Measurements from ENCODE around the gene PPP1R27. TPM values are rescaled to one million over a fixed set of nuclear protein-coding genes. Genes with fewer than 3 reads are reported as not detected.

Gene PPP1R27
- total and polyA plus RNA-seq, 9 of the 15 experiments (the other 6 are each of a cell fraction or from before 2014, with no cell fraction given), result 0.29 to 6.9 (median 1.5) TPM; not detected in 2

- H3K36me3 ChIP-seq (ENCODE audit: control insufficient read depth, insufficient read depth, low read length), result peaks cover 48% of the 10 kb centered on the region
- H3K27ac ChIP-seq (ENCODE audit: extremely low read depth, low read depth, low read length), result no peak overlapping the region
- intact Hi-C loops (cut with micrococcal nuclease), result no loop called here
- 91% methylated on average over 5 of the region's 5 CpGs for WGBS (ENCODE audit: insufficient coverage, low coverage, missing lambda C conversion rate)
- H3K4me3 ChIP-seq, result no peak overlapping the region
- no peaks in the 10 kb centered on the region for H3K27me3 ChIP-seq (ENCODE audit: control insufficient read depth in 2 of 2, insufficient read depth in 2 of 2, low read length in 2 of 2)
- no peaks in the 10 kb centered on the region for H3K9me3 ChIP-seq (replicated peaks; ENCODE audit: control insufficient read depth, insufficient read depth, low read depth, low read length)
- peak overlapping the region in 1 of 2 experiments; percentile 76; a peak in 2 of 4 replicates for H3K9ac ChIP-seq (ENCODE audit: insufficient read depth in 1 of 2, low read depth in 2 of 2, low read length in 2 of 2)
- no peak for TF ChIP-seq ZC3H4 (CRISPR knock-in tag; IDR thresholded peaks at IDR 0.05; ENCODE audit: borderline replicate concordance)
- TF ChIP-seq RBBP5 (IDR thresholded peaks at IDR 0.05; ENCODE audit: borderline replicate concordance, insufficient read depth, low read length, poor library complexity, severe bottlenecking), result no peak
- TF ChIP-seq MEF2A (IDR thresholded peaks at IDR 0.05; ENCODE audit: control insufficient read depth, low read depth, low read length), result no peak
- no peak for TF ChIP-seq RFX7 (CRISPR knock-in tag; IDR thresholded peaks at IDR 0.05)
- TF ChIP-seq ZFP30 (CRISPR knock-in tag; IDR thresholded peaks at IDR 0.05; ENCODE audit: borderline replicate concordance), result no peak
- TF ChIP-seq ZNF398 (CRISPR knock-in tag; IDR thresholded peaks at IDR 0.05), result no peak
- no peak for TF ChIP-seq RNF2 (IDR thresholded peaks at IDR 0.05)
- TF ChIP-seq SNIP1 (IDR thresholded peaks at IDR 0.05; ENCODE audit: low read depth), result no peak
- TF ChIP-seq POLR3A (IDR thresholded peaks at IDR 0.05; ENCODE audit: borderline replicate concordance, extremely low read depth, insufficient read depth, insufficient read length), result no peak
- 0 out of 2 replicates have a peak, but pooled peaks have one; percentile 42 for TF ChIP-seq POLR2A (conservative IDR thresholded peaks at IDR 0.05)
- peak; percentile 37; the same call in 1 of the 2 replicates for TF ChIP-seq SUPT5H (IDR thresholded peaks at IDR 0.05)
- TF ChIP-seq YY1 (IDR thresholded peaks at IDR 0.05; ENCODE audit: borderline replicate concordance in 1 of 3, control insufficient read depth in 1 of 3, extremely low read depth in 1 of 3, insufficient read depth in 3 of 3, insufficient read length in 1 of 3, insufficient replicate concordance in 2 of 3, low read depth in 1 of 3, low read length in 2 of 3), result no peak
- no peak for TF ChIP-seq MED1 (CRISPR knock-in tag; IDR thresholded peaks at IDR 0.05; ENCODE audit: borderline replicate concordance)
- TF ChIP-seq ZSCAN29 (IDR thresholded peaks at IDR 0.05), result no peak
- TF ChIP-seq POLR2AphosphoS5 (IDR thresholded peaks at IDR 0.05; ENCODE audit: control insufficient read depth, insufficient read depth, low read depth, low read length), result 0 out of 2 replicates have a peak, but pooled peaks have one; percentile 13
- no peak for TF ChIP-seq MYNN (IDR thresholded peaks at IDR 0.05)
- TF ChIP-seq MYNN (CRISPR knock-in tag; IDR thresholded peaks at IDR 0.05), result no peak
- FAIRE-seq, result no peak
- no peak overlapping the region for H2AFZ ChIP-seq (ENCODE audit: low read depth, low read length)
- peaks cover 5 to 14% of the 10 kb centered on the region in 2 experiments; a peak in 4 of 5 replicates for H3K4me1 ChIP-seq (replicated peaks in 1 of 2; ENCODE audit: control insufficient read depth in 2 of 2, insufficient read depth in 2 of 2, low read length in 2 of 2)
- CTCF ChIA-PET (ENCODE audit: low intra/inter-chr PET ratio), result no interaction called here
- no peaks in the 10 kb centered on the region for H3K9me1 ChIP-seq (ENCODE audit: control insufficient read depth, insufficient read depth, low read length)
- DNase-seq (ENCODE audit: extremely low read depth in 1 of 4, low spot score in 3 of 4), result no peak
- H4K20me1 ChIP-seq (replicated peaks; ENCODE audit: control insufficient read depth, insufficient read depth, low read length), result no peaks in the 10 kb centered on the region
- no TSS peak for BruUV-seq (replicated peaks)
- no peak overlapping the region for H3K4me2 ChIP-seq (ENCODE audit: insufficient read depth, low read length)
- H3K79me2 ChIP-seq (ENCODE audit: control insufficient read depth, insufficient read depth, low read length), result peaks cover 4% of the 10 kb centered on the region; the same call in 1 of the 3 replicates
- in situ Hi-C loops (cut with MboI), result no loop called here
- POLR2A ChIA-PET, result interaction anchor here (7.3 kb wide), 1 partner anchor 10 kb away, joined by 85 read pairs; the partner anchor contains the start of genes ALYREF and ANAPC11
- ATAC-seq, result no peak
Measured at GRCh38 chr17:81877569-81877968, 42.7 kb upstream of the PPP1R27 start.
